Motor neuron (in vitro differentiated cells): Measurements from ENCODE around the gene DSTYK. TPM values are rescaled to one million over a fixed set of nuclear protein-coding genes. Genes with fewer than 3 reads are reported as not detected.

ENCODE experiments used
- ATAC-seq, 8 experiments: fragments of 200-7000 bp; cut with Tn5 transposase; replicated peaks in 6 of 8; 2 replicates each; pipeline ENCODE4 v1.8.0; 2021; ENCODE audit warnings: mild to moderate bottlenecking in 8 of 8, moderate library complexity in 8 of 8
- H3K27ac ChIP-seq, 2 donors: fragments of 250-450 bp; sonication (Bioruptor Pico); 2 replicates each; pipeline ENCODE4 v1.9.0; 2021; ENCODE audit warnings: antibody characterized with exemption in 2 of 2, mild to moderate bottlenecking in 2 of 2, moderate library complexity in 1 of 2
- H3K4me1 ChIP-seq, 2 donors: fragments of 250-450 bp; sonication (Bioruptor Pico); replicated peaks in 1 of 2; 2 replicates each; pipeline ENCODE4 v1.6.1; 2021; ENCODE audit warnings: antibody characterized with exemption in 2 of 2, mild to moderate bottlenecking in 2 of 2, moderate library complexity in 1 of 2
- H3K4me3 ChIP-seq, 5 donors: fragments of 250-450 bp; sonication (Bioruptor Pico); 2 replicates each; pipeline ENCODE4 v1.9.0; 2021; ENCODE audit warnings: antibody characterized with exemption in 5 of 5, mild to moderate bottlenecking in 5 of 5, moderate library complexity in 4 of 5
- WGBS, 10 experiments: fragments of 450-650 bp; shearing (Covaris generic); methylation state at CpG; one replicate each; pipeline ENCODE4 v1.0.0; 2022; 5-methylcytosine and 5-hydroxymethylcytosine counted together
- in situ Hi-C, 9 experiments: fragments of 400-800 bp; cut with MboI; loops; one replicate each; pipeline ENCODE4 v1.15.0; 2021; ENCODE audit warnings: low sequenced_read_pairs in 9 of 9, low pct_unique_long_range_greater_than_20kb in 2 of 9; ENCODE audit not compliant: unreplicated experiment in 9 of 9
- total RNA-seq, 8 experiments: library from RNA; unstranded; fragments of 300-600 nt; gene quantifications; 2 replicates each; pipeline versions ENCODE4 v1.2.3 to v1.2.4, GENCODE V29; 2022

The DSTYK gene
- total RNA-seq, 8 experiments from 2014 or later: 9.6 to 18.3 (median 12.0) TPM

- H3K4me1 ChIP-seq: no peaks in the 10 kb centered on the region
- H3K27ac ChIP-seq: no peak overlapping the region
- in situ Hi-C loops: no loop called here
- WGBS, 10 experiments: 49 to 100% (median 93%) methylated on average over 2 to 5 of the region's 5 CpGs; no CpG with 5 or more reads in 2 of the 10 experiments
- H3K4me3 ChIP-seq: no peak overlapping the region
- ATAC-seq: no peak
These were observed 60.7 kb downstream of the DSTYK start for GRCh38 chr1:205150651-205151428.

- peak in 2 of 8 experiments; percentile 88 to 91 for ATAC-seq
- in situ Hi-C loops: no loop called here
- 45 to 85% (median 73%) methylated on average over 2 to 6 of the region's 6 CpGs; no CpG with 5 or more reads in 1 of the 10 experiments for WGBS, 10 experiments
These were observed 64.2 kb downstream of the DSTYK start for GRCh38 chr1:205147191-205147835.

GRCh38 chr1:205144751-205145150 lies 66.8 kb downstream of the DSTYK start:
- H3K4me3 ChIP-seq: no peak overlapping the region
- WGBS, 10 experiments: 0 to 100% (median 63%) methylated on average over 1 of the region's 1 CpG; no CpG with 5 or more reads in 3 of the 10 experiments
- in situ Hi-C loops: no loop called here
- H3K27ac ChIP-seq: no peak overlapping the region
- peak in 3 of 8 experiments; percentile 6 to 40 (median 9) for ATAC-seq
- peaks cover 3 to 7% of the 10 kb centered on the region in 2 donors for H3K4me1 ChIP-seq

More at GRCh38 chr1:205147191-205147835, 64.2 kb downstream of the DSTYK start:
- no peaks in the 10 kb centered on the region for H3K4me1 ChIP-seq
- H3K27ac ChIP-seq: no peak overlapping the region
- no peak overlapping the region for H3K4me3 ChIP-seq

DNA sequence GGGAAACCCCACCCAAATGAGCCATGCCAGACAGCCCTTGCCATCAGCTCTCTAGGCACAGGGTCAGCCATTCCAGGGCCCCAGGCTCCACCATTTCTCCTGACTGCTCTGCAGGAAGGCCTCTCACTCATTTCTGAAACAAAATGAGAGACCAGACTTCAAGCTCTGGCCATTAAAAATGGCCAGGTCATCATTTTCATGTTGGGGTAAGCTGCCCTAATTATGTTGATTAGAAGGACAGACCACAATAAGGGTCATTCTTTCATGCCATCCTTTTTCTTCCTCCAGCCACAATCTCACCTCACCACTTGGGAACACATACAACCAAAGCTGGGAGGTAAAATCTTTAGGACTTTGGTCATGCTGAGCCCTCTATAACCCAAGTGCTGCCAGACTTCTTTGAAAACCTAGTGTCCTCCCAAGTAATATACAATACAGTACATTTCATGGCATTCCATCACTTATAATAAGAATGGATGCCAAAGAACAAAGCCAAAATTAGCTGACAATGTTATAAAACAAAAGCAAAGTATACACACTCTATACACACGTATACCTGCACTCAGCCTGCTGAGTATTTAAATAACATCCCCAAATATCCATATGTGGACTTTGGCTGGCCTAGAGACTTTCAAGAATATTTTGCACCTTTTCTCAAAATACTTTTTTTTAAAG lies 67.3 kb downstream of the DSTYK start:
- 43 to 100% (median 68%) methylated on average over 1 of the region's 1 CpG; no CpG with 5 or more reads in 4 of the 10 experiments for WGBS, 10 experiments
- Histone ChIP-seq H3K27ac (no peak overlapping the region), H3K4me1 (peaks cover 3 to 7% of the 10 kb centered on the region in 2 donors), H3K4me3 (no peak overlapping the region)
- in situ Hi-C loops: no loop called here
- no peak for ATAC-seq

DNA sequence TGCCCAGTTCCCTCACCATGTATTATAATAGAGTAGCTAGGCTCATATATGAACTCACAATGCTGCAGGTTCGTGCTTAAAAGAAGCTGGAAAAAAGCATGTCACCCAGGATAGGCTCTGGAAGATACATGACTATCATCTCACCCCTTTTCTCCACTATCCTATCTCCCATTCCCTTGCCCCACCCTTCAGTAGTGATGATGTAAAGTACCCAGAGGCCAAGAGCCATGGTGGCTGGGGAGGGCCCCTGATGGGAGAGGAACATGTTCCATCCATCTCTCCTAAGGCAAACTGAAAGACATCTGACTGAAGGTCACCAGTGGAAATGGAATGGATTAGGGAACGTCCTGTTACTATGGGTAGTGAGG lies 69.4 kb downstream of the DSTYK start:
- Histone ChIP-seq H3K4me1 (peaks cover 3 to 7% of the 10 kb centered on the region in 2 donors), H3K4me3 (no peak overlapping the region), H3K27ac (no peak overlapping the region)
- ATAC-seq: peak; percentile 25 to 66 (median 60)
- in situ Hi-C loops: no loop called here
- 0 to 100% (median 47%) methylated on average over 1 to 2 of the region's 2 CpGs; no CpG with 5 or more reads in 3 of the 10 experiments for WGBS, 10 experiments

DNA sequence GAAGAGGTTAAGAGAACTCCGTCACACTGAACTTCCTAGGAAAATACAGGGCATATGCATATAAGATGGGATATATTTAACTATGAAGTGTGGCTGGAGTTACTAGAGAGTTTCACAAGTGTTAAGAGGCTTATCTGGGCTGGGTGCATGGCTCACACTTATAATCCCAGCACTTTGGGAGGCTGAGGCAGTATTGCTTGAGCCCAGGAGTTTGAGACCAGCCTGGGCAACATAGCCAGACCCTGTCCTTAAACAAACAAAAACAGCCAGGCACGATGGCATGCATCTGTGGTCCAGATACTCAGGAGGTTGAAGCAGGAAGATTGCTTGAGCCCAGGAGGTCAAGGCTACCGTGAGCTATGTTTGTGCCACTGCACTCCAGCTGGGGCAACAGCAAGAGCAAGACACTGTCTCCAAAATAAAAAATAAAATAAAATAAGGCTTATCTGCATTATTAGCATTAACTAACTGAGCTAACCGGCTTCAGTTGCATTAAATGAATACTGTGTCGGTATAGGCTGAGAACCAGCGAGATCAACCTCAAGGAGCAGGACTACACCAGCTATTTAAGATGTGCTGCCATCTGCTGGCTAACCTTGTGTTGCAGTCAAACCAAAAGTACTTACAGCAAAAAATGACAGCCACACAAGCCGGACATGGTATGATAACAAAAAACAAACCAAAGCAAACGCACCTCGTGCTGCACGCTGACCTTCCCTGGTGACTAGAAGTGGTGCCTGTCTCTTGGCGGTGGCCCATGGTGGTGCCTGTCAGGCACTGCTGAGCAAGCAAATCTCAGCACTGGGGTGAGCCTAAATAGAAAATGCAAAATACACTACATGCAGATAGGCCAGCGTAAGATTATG lies 70.0 kb downstream of the DSTYK start:
- peak; percentile 85 to 93 (median 90) for ATAC-seq
- Histone ChIP-seq H3K4me3 (no peak overlapping the region), H3K4me1 (peaks cover 3 to 7% of the 10 kb centered on the region in 2 donors), H3K27ac (no peak overlapping the region)
- WGBS, 10 experiments: 0 to 48% (median 22%) methylated on average over 1 to 11 of the region's 12 CpGs; no CpG with 5 or more reads in 1 of the 10 experiments
- in situ Hi-C loops: no loop called here

GRCh38 chr1:205140113-205140512 lies 71.4 kb downstream of the DSTYK start:
- H3K4me3 ChIP-seq: no peak overlapping the region
- no peak overlapping the region for H3K27ac ChIP-seq
- ATAC-seq: no peak
- in situ Hi-C loops: no loop called here
- WGBS, 10 experiments: 76 to 100% (median 100%) methylated on average over 1 to 4 of the region's 4 CpGs; no CpG with 5 or more reads in 3 of the 10 experiments
- peaks cover 3 to 7% of the 10 kb centered on the region in 2 donors for H3K4me1 ChIP-seq

GRCh38 chr1:205137901-205138300 lies 73.6 kb downstream of the DSTYK start:
- WGBS, 10 experiments: 27 to 80% (median 53%) methylated on average over 1 to 3 of the region's 3 CpGs; no CpG with 5 or more reads in 2 of the 10 experiments
- in situ Hi-C loops: no loop called here
- no peak overlapping the region for H3K27ac ChIP-seq

GRCh38 chr1:205133287-205133686 lies 78.2 kb downstream of the DSTYK start:
- Histone ChIP-seq H3K27ac (no peak overlapping the region), H3K4me1 (no peaks in the 10 kb centered on the region), H3K4me3 (no peak overlapping the region)
- no peak for ATAC-seq
- 0 to 80% (median 57%) methylated on average over 1 of the region's 1 CpG; no CpG with 5 or more reads in 3 of the 10 experiments for WGBS, 10 experiments
- in situ Hi-C loops: no loop called here

More at GRCh38 chr1:205137901-205138300, 73.6 kb downstream of the DSTYK start:
- H3K4me1 ChIP-seq: peaks cover 3 to 7% of the 10 kb centered on the region in 2 donors
- ATAC-seq: no peak
- H3K4me3 ChIP-seq: no peak overlapping the region

- Histone ChIP-seq H3K27ac (no peak overlapping the region), H3K4me1 (no peaks in the 10 kb centered on the region), H3K4me3 (no peak overlapping the region)
- 0 to 83% (median 70%) methylated on average over 1 to 4 of the region's 4 CpGs for WGBS, 10 experiments
- ATAC-seq: no peak
- in situ Hi-C loops: no loop called here
These were observed 82.0 kb downstream of the DSTYK start for GRCh38 chr1:205129447-205130029.

GRCh38 chr1:205128050-205128449 lies 83.5 kb downstream of the DSTYK start:
- WGBS, 10 experiments: 33 to 92% (median 75%) methylated on average over 1 to 2 of the region's 2 CpGs; no CpG with 5 or more reads in 3 of the 10 experiments
- Histone ChIP-seq H3K27ac (no peak overlapping the region), H3K4me1 (no peaks in the 10 kb centered on the region), H3K4me3 (no peak overlapping the region)
- no peak for ATAC-seq
- in situ Hi-C loops: no loop called here

- Histone ChIP-seq H3K4me3 (no peak overlapping the region), H3K27ac (no peak overlapping the region), H3K4me1 (peaks cover 0 to 4% of the 10 kb centered on the region in 2 donors)
- in situ Hi-C loops: no loop called here
- no peak for ATAC-seq
- 79 to 100% (median 97%) methylated on average over 1 to 3 of the region's 3 CpGs; no CpG with 5 or more reads in 3 of the 10 experiments for WGBS, 10 experiments
These were observed 83.9 kb downstream of the DSTYK start for GRCh38 chr1:205127646-205128045.
